IMR-90 (cell line): ENCODE results near the gene CIITA. TPM values are rescaled to one million over a fixed set of nuclear protein-coding genes. Genes with fewer than 3 reads are reported as not detected.

ENCODE experiments used
- ATAC-seq: fragments of 200-7000 bp; cut with Tn5 transposase; 2 replicates; pipeline ENCODE4 v1.9.1; 2020; ENCODE audit warnings: low read depth, mild to moderate bottlenecking, moderate library complexity
- BruUV-seq: library from RNA; stranded (reverse); fragments of 400-500 nt; replicated peaks from 2 replicates; lab custom pipeline; 2021; lab: Mats Ljungman, UMichigan
- CTCF ChIA-PET: fragments of 300-600 bp; formaldehyde crosslinking; extraction: SDS; loops from one replicate; lab custom pipeline; 2021; ENCODE audit warnings: antibody characterized with exemption; lab: Yijun Ruan, JAX
- POLR2A ChIA-PET: fragments of 300-600 bp; sonication (Branson Sonifier 250); formaldehyde crosslinking; loops from one replicate; lab custom pipeline; 2022; ENCODE audit warnings: antibody characterized with exemption; ENCODE audit not compliant: unreplicated experiment; lab: Charles Lee
- DNase-seq: peaks from one replicate; pipeline ENCODE4 v3.0.0; 2013
- H2AFZ ChIP-seq: replicated peaks from 2 replicates; pipeline ENCODE3; 2013; ENCODE audit warnings: low read length, mild to moderate bottlenecking; ENCODE audit not compliant: poor library complexity
- H2AK5ac ChIP-seq: 2 replicates; pipeline ENCODE4 v1.6.1; 2013; ENCODE audit warnings: low read depth, low read length, inconsistent platforms
- H2AK9ac ChIP-seq: replicated peaks from 2 replicates; pipeline ENCODE3; 2013; ENCODE audit warnings: mild to moderate bottlenecking, low read depth, low read length, moderate library complexity; ENCODE audit not compliant: poor library complexity
- H2BK120ac ChIP-seq: 2 replicates; pipeline ENCODE4 v1.6.1; 2013; ENCODE audit warnings: low read depth, low read length, inconsistent platforms
- H2BK15ac ChIP-seq: 3 replicates; pipeline ENCODE4 v1.6.1; 2013; ENCODE audit warnings: low read depth, low read length, inconsistent platforms
- H2BK20ac ChIP-seq: 2 replicates; pipeline ENCODE4 v1.6.1; 2013; ENCODE audit warnings: low read depth, mild to moderate bottlenecking, inconsistent platforms, low read length, moderate library complexity
- H2BK5ac ChIP-seq: 2 replicates; pipeline ENCODE4 v1.6.1; 2013; ENCODE audit warnings: mild to moderate bottlenecking, low read depth, low read length, inconsistent platforms; ENCODE audit not compliant: poor library complexity, severe bottlenecking
- H3K14ac ChIP-seq: replicated peaks from 2 replicates; pipeline ENCODE4 v1.6.1; 2013; ENCODE audit warnings: low read depth, low read length, inconsistent platforms
- H3K18ac ChIP-seq: 2 replicates; pipeline ENCODE4 v1.6.1; 2013; ENCODE audit warnings: low read depth, low read length, control low read depth
- H3K23ac ChIP-seq: 2 replicates; pipeline ENCODE4 v1.6.1; 2013; ENCODE audit warnings: low read depth, low read length, inconsistent platforms
- H3K27ac ChIP-seq: 2 replicates; pipeline ENCODE4 v1.5.1; 2013; ENCODE audit warnings: mild to moderate bottlenecking, control low read depth, low read length; ENCODE audit not compliant: insufficient read depth
- H3K27me3 ChIP-seq: 2 replicates; pipeline ENCODE4 v1.6.1; 2013; ENCODE audit warnings: low read length; ENCODE audit not compliant: control insufficient read depth, insufficient read depth
- H3K36me3 ChIP-seq: 2 replicates; pipeline ENCODE4 v1.6.1; 2013; ENCODE audit warnings: low read length, mixed read lengths; ENCODE audit not compliant: control insufficient read depth, insufficient read depth
- H3K4ac ChIP-seq: 2 replicates; pipeline ENCODE4 v1.6.1; 2013; ENCODE audit warnings: low read depth, low read length, inconsistent platforms
- H3K4me1 ChIP-seq: 2 replicates; pipeline ENCODE4 v1.6.1; 2013; ENCODE audit warnings: low read length, mixed read lengths; ENCODE audit not compliant: control insufficient read depth, insufficient read depth
- H3K4me2 ChIP-seq: 2 replicates; pipeline ENCODE4 v1.6.1; 2013; ENCODE audit warnings: low read depth, mild to moderate bottlenecking, control low read depth, low read length, moderate library complexity
- H3K4me3 ChIP-seq: 2 replicates; pipeline ENCODE4 v1.5.1; 2013; ENCODE audit warnings: low read depth, mild to moderate bottlenecking, control low read depth, low read length, moderate library complexity; ENCODE audit not compliant: insufficient read depth
- H3K56ac ChIP-seq: 2 replicates; pipeline ENCODE4 v1.6.1; 2013; ENCODE audit warnings: low read length, inconsistent platforms; ENCODE audit not compliant: insufficient read depth; ENCODE audit errors: extremely low read depth
- H3K79me1 ChIP-seq, 2 experiments: 2 replicates each; pipeline ENCODE4 v1.6.1; 2013; ENCODE audit warnings: low read length in 2 of 2, inconsistent platforms in 1 of 2, low read depth in 1 of 2
- H3K9ac ChIP-seq: 2 replicates; pipeline ENCODE4 v1.6.1; 2013; ENCODE audit warnings: low read depth, low read length, control low read depth
- H3K9me1 ChIP-seq: 2 replicates; pipeline ENCODE4 v1.6.1; 2013; ENCODE audit warnings: low read length, inconsistent platforms; ENCODE audit not compliant: insufficient read depth
- H3K9me3 ChIP-seq: 2 replicates; pipeline ENCODE4 v1.6.1; 2013; ENCODE audit warnings: low read length; ENCODE audit not compliant: control insufficient read depth, insufficient read depth
- H4K20me1 ChIP-seq: 2 replicates; pipeline ENCODE4 v1.6.1; 2013; ENCODE audit warnings: low read length, inconsistent platforms; ENCODE audit not compliant: insufficient read depth
- H4K5ac ChIP-seq: 2 replicates; pipeline ENCODE4 v1.6.1; 2013; ENCODE audit warnings: mild to moderate bottlenecking, low read depth, low read length, control low read depth
- H4K8ac ChIP-seq, 2 experiments: 2 replicates each; pipeline ENCODE4 v1.6.1; 2013; ENCODE audit warnings: low read depth in 2 of 2, low read length in 2 of 2, control low read depth in 1 of 2, inconsistent platforms in 1 of 2
- H4K91ac ChIP-seq: 2 replicates; pipeline ENCODE4 v1.6.1; 2013; ENCODE audit warnings: low read depth, low read length, inconsistent platforms; ENCODE audit not compliant: insufficient read depth
- BHLHE40 ChIP-seq: fragments of 150-350 bp; IDR thresholded peaks from 2 replicates; pipeline ENCODE4 v1.6.1; 2016; ENCODE audit warnings: mild to moderate bottlenecking, low read depth, low read length
- CEBPB ChIP-seq: IDR thresholded peaks from 2 replicates; pipeline ENCODE4 v1.6.1; 2012; ENCODE audit warnings: low read depth, low read length, improper control_type of control experiment
- CHD1 ChIP-seq: IDR thresholded peaks from 2 replicates; pipeline ENCODE4 v1.6.1; 2012; ENCODE audit warnings: low read depth, low read length, improper control_type of control experiment
- CTCF ChIP-seq: conservative IDR thresholded peaks from 2 replicates; pipeline ENCODE4 v1.5.1; 2012; ENCODE audit warnings: mild to moderate bottlenecking, low read depth, low read length, improper control_type of control experiment
- FOS ChIP-seq: fragments of 150-350 bp; IDR thresholded peaks from 2 replicates; pipeline ENCODE4 v1.6.1; 2016; ENCODE audit warnings: low read depth, low read length
- MAFK ChIP-seq: IDR thresholded peaks from 2 replicates; pipeline ENCODE4 v1.6.1; 2012; ENCODE audit warnings: low read depth, low read length, improper control_type of control experiment
- MAZ ChIP-seq: IDR thresholded peaks from 2 replicates; pipeline ENCODE4 v1.6.1; 2012; ENCODE audit warnings: low read depth, mild to moderate bottlenecking, low read length, improper control_type of control experiment, moderate library complexity, borderline replicate concordance
- MXI1 ChIP-seq: IDR thresholded peaks from 2 replicates; pipeline ENCODE4 v1.6.1; 2012; ENCODE audit warnings: low read depth, mild to moderate bottlenecking, low read length, moderate library complexity, borderline replicate concordance
- NFE2L2 ChIP-seq: fragments of 150-350 bp; IDR thresholded peaks from 2 replicates; pipeline ENCODE4 v1.6.1; 2016; ENCODE audit warnings: low read depth, mild to moderate bottlenecking, low read length
- POLR2A ChIP-seq: IDR thresholded peaks from 2 replicates; pipeline ENCODE4 v1.6.1; 2012; ENCODE audit warnings: mild to moderate bottlenecking, low read depth, low read length
- RAD21 ChIP-seq: IDR thresholded peaks from 2 replicates; pipeline ENCODE4 v1.6.1; 2012; ENCODE audit warnings: low read length, improper control_type of control experiment
- RCOR1 ChIP-seq: IDR thresholded peaks from 2 replicates; pipeline ENCODE4 v1.6.1; 2012; ENCODE audit warnings: mild to moderate bottlenecking, low read length, improper control_type of control experiment; ENCODE audit not compliant: insufficient replicate concordance
- RFX5 ChIP-seq: IDR thresholded peaks from 2 replicates; pipeline ENCODE4 v1.8.0; 2012; ENCODE audit warnings: low read depth, mild to moderate bottlenecking, low read length, moderate library complexity
- SMC3 ChIP-seq: fragments of 150-350 bp; IDR thresholded peaks from 2 replicates; pipeline ENCODE4 v1.6.1; 2016; ENCODE audit warnings: low read depth, mild to moderate bottlenecking, antibody characterized with exemption, low read length, moderate library complexity
- USF2 ChIP-seq: fragments of 150-350 bp; IDR thresholded peaks from 2 replicates; pipeline ENCODE4 v1.6.1; 2017; ENCODE audit warnings: mild to moderate bottlenecking, antibody characterized with exemption, low read length, low read depth
- WGBS, 2 experiments: methylation state at CpG; one replicate each; pipeline versions ENCODE4 v1.1.5 to v1.1.7; 2013; ENCODE audit warnings: missing lambda C conversion rate in 2 of 2; ENCODE audit not compliant: insufficient read length in 1 of 2; ENCODE audit errors: extremely low coverage in 2 of 2; 5-methylcytosine and 5-hydroxymethylcytosine counted together
- dilution Hi-C: fragments of 300-500 bp; cut with HindIII; formaldehyde crosslinking; loops from one replicate; pipeline ENCODE4 v1.14.3; 2018; ENCODE audit warnings: low sequenced_read_pairs; ENCODE audit not compliant: unreplicated experiment
- in situ Hi-C: fragments of 300-500 bp; cut with MboI; formaldehyde crosslinking; loops from 3 replicates; pipeline ENCODE4 v1.14.3; 2019; ENCODE audit warnings: low sequenced_read_pairs, inconsistent platforms, mixed read lengths
- intact Hi-C: fragments of 100-400 bp; cut with micrococcal nuclease; formaldehyde crosslinking; loops from 2 replicates; pipeline ENCODE4 v1.10.0; 2022
- polyA plus RNA-seq, 3 experiments: library from polyadenylated mRNA; depleted of rRNA; stranded (reverse); fragments of >200 nt; gene quantifications; 2 replicates each; pipeline ENCODE4 v1.2.3, GENCODE V29; 2012; ENCODE audit warnings: low replicate concordance in 1 of 3
- total RNA-seq: library from RNA; depleted of rRNA; stranded (reverse); fragments of >200 nt; gene quantifications from 2 replicates; pipeline ENCODE4 v1.2.3, GENCODE V29; 2012
- TF ChIP-seq, protein P1 (sequence below): fragments of 150-350 bp; IDR thresholded peaks from 2 replicates; pipeline ENCODE4 v1.6.1; 2016; ENCODE audit warnings: low read depth, mild to moderate bottlenecking, low read length, moderate library complexity, borderline replicate concordance

The CIITA gene
- total and polyA plus RNA-seq, 2 of the 4 experiments (the other 2 are of a cell fraction): 0.10 TPM; not detected in 1

GRCh38 chr16:10849736-10850477, 27.1 kb upstream of the CIITA start:
- H2AFZ ChIP-seq: no peak overlapping the region
- ChIA-PET POLR2A (no interaction called here), CTCF (interaction anchor here (1.2 kb wide), 1 partner anchor 13 kb away, joined by 3 read pairs; no protein-coding TSS in a partner anchor)
- H2BK5ac ChIP-seq: no peak overlapping the region
- H3K18ac ChIP-seq: no peak overlapping the region
- peaks cover 3% of the 10 kb centered on the region; the same call in 1 of the 2 replicates for H3K27me3 ChIP-seq
- no peak overlapping the region for H4K91ac ChIP-seq
- no peak overlapping the region for H4K5ac ChIP-seq
- ATAC-seq (no peak), DNase-seq (no peak)
- H2AK5ac ChIP-seq: no peak overlapping the region
- no TSS peak for BruUV-seq
- in situ Hi-C loops (no loop called here), dilution Hi-C loops (no loop called here), intact Hi-C loops (no loop called here)
- H2BK120ac ChIP-seq: no peak overlapping the region
- TF ChIP-seq, protein P1, sequence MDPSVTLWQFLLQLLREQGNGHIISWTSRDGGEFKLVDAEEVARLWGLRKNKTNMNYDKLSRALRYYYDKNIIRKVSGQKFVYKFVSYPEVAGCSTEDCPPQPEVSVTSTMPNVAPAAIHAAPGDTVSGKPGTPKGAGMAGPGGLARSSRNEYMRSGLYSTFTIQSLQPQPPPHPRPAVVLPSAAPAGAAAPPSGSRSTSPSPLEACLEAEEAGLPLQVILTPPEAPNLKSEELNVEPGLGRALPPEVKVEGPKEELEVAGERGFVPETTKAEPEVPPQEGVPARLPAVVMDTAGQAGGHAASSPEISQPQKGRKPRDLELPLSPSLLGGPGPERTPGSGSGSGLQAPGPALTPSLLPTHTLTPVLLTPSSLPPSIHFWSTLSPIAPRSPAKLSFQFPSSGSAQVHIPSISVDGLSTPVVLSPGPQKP: no peak
- TF ChIP-seq POLR2A (no peak), CEBPB (no peak), BHLHE40 (no peak), CHD1 (no peak), MAFK (no peak), CTCF (no peak), USF2 (no peak), NFE2L2 (no peak), RFX5 (no peak), MAZ (no peak), MXI1 (no peak), FOS (no peak), RAD21 (no peak), SMC3 (no peak), RCOR1 (no peak)
- H2AK9ac ChIP-seq: no peak overlapping the region
- H3K4me1 ChIP-seq: no peaks in the 10 kb centered on the region
- H3K56ac ChIP-seq: no peak overlapping the region
- no peak overlapping the region for H3K27ac ChIP-seq
- H3K9ac ChIP-seq: no peak overlapping the region
- no CpG with 5 or more reads among the region's 7 CpGs for whole genome bisulfite sequencing, 2 experiments
- H4K8ac ChIP-seq: no peak overlapping the region
- H3K9me1 ChIP-seq: no peaks in the 10 kb centered on the region
- H4K20me1 ChIP-seq: no peaks in the 10 kb centered on the region
- H3K23ac ChIP-seq: no peak overlapping the region
- no peak overlapping the region for H3K4me3 ChIP-seq
- H3K36me3 ChIP-seq: no peaks in the 10 kb centered on the region
- H3K9me3 ChIP-seq: no peaks in the 10 kb centered on the region
- no peak overlapping the region for H2BK15ac ChIP-seq
- no peak overlapping the region for H2BK20ac ChIP-seq
- no peak overlapping the region for H3K4ac ChIP-seq
- no peak overlapping the region for H3K4me2 ChIP-seq
- no peaks in the 10 kb centered on the region for H3K79me1 ChIP-seq
- no peak overlapping the region for H3K14ac ChIP-seq
